GM18861 (cell line): ENCODE measurements around the gene CDH12.

Source experiments
- ATAC-seq: cut with Tn5 transposase; IDR thresholded peaks from one replicate; pipeline ENCODE4 v1.9.1; 2021; ENCODE audit not compliant: unreplicated experiment

CDH12 gene

DNA sequence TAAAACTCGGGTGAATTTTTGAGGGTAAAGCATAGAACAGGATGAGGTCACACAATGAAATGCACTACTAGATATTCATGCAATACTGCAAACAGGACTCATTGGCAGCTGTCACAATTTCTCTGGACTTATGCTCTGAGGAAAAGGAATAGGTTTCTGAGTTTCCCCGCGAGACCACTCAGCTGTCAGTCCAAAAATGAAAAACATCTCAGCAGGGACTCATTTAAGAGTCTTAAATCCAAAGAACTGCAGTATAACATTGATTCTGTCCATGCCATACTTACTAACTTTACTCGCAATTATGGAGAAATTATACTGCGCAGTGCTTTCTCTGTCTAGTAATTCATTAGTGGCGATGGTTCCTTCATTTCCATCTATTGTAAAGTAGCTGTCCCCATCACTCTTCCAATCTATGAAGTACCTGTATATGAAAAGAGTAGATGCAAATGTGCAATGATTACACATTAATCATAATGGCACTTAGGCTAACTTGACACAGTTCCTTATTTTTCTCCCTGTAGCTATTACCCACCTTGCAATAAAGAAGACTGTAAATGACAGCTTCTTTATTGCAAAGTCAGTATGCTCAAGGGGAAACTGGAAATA lies 1070.0 kb downstream of the CDH12 start:
- ATAC-seq: no peak

DNA sequence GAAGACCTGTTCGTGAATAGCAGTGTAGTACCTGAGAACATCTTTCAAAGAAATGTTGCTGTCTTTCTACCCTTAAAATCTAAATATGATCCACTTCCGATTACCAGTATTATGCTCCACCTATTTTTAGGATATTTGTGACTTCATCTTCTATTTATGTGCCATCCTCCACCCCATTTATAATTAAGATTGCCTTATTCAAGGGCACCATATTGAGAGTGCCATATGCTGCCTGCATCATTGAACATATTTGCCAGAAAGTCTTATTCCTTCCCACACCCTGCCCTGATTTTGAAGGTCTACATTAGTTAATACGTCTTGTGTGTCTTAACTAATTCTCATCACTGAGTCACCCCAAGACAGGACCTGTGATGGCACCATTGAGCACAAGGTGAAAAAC lies 1076.7 kb downstream of the CDH12 start:
- no peak for ATAC-seq

DNA sequence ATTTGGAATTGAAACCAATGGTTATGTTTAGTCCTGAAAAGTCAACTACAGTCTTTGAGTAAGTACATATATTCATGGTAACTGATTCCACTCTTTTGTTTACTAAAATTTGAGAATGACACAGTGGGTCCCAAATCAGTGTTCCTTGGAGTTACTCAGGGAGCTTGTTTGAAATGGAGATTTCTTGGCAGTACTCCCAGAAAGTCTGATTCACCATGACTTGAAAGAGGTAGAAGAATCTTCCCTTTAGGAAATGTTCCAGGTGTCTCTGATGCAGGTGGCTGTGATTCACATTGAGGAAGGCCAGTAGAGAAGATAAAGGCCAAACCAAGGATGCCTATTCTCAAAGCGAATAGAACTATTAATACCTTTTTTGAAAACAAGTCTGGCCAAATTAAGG lies 1078.3 kb downstream of the CDH12 start:
- ATAC-seq: no peak

DNA sequence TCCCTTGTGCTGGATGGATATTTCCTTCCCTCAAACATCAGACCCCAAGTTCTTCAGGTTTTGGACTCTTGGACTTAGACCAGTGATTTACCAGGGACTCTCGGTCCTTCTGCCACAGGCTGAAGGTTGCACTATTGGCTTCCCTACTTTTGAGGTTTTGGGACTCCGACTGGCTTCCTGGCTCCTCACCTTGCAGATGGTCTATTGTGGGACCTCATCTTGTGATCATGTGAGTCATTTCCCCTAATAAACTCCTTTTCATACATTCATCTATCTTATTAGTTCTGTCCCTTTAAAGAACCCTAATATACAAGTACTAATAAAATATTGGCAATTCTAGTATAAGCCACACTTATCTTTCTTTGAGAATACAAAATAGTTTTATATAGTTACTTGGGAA lies 1078.9 kb downstream of the CDH12 start:
- no peak for ATAC-seq

DNA sequence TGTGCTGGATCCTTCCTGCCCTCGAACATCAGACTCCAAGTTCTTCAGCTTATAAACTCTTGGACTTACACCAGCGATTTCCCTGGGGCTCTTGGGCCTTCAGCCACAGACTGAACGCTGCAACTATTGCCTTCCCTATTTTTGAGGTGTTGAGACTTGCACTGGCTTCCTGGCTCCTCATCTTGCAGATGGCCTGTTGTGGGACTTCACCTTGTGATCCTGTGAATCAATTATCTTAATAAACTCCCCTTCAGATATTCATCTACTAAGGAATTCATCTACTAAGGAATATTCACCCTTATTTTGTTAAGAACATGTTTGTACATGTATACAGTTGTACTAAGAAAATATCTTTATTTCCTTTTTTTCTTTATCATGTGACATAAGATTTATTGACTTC lies 1079.7 kb downstream of the CDH12 start:
- ATAC-seq: no peak

DNA sequence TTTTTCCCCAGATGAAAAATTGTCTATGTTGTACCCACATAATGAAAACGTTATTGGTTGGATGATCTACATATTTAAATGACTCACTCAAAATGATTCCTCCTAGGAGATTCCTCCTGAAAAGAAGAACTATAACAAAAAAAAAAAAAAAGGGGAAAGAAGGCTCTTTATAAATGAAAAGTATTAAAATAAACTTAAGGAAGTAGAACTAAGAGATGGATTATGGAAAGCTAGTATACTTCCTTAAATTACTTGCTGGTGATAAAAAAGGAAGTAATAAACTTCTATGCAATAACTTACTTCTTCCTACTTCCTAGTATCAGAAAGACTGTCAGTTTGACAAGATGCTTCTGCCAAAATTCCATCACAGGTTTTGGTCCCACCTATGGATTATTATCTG lies 1087.7 kb downstream of the CDH12 start:
- no peak for ATAC-seq

DNA sequence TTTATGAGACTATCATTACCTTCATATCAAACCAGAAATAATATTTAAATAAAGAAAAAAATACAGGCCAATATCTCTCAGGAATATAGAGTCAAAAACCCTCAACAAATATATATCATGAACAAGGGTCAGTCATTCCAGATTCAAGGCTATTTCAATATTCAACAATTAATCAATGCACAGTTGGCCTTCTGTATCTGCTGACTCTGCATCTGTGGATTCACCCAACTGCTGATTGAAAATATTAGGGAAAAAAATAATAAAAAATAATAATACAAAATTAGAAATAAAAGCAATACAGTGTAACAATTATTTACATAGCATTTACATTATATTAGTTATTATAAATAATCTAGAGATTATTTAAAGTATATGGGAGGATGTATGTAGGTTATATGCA lies 1114.0 kb downstream of the CDH12 start:
- no peak for ATAC-seq

DNA sequence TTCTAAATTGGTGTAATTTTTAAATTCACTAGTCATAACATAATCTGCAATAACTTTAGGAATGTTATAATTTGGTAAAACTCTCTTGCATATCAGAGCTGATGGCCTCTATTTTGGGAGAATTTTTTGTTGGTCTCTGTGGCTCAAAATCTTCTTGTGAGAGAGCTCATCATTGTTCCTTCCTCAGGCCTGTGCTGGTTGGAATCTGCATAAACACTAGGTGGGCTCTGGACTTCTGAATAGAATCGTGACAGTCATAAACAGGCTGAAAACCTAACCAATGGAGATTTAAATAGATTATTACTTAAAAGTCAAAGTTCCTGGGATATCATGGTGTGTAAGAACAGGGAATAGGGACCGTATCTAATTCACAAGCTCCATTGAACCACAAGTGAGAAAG lies 1129.6 kb downstream of the CDH12 start:
- no peak for ATAC-seq

DNA sequence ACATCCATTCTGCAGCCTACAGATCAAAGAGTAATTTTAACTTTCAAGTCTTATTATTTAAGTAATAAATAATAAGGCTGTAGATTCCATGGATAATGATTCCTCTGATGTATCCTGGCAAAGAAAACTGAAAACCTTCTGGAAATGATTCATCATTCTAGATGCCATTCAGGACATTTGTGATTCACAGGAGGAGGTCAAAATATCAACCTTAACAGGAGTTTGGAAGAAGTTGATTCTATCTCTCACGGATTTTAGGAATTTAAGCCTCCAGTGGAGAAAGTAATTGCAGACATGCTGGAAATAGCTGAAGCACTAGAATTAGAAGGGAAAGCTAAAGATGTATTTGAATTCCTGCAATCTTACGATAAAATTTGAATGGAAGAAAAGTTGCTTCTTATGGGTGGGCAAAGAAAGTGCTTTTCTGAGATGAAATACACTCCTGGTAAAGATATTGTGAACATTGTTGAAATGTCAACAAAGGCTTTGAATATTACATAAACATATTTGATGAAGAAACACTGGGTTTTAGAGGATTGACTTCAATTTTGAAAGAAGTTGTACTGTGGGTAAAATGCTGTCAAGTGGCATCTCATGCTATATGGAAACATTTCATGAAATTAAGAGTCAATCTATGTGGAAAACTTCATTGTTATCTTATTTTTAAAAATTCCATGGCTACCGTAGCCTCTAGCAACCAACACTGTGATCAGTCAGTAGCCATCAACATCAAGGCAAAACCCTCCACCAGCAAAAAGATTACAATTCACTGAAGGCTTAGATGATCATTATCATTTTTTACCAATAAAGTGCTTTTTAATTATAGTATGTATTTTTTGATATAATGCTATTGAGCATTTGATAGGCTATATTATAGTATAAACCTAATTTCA lies 1141.0 kb downstream of the CDH12 start:
- ATAC-seq: no peak

DNA sequence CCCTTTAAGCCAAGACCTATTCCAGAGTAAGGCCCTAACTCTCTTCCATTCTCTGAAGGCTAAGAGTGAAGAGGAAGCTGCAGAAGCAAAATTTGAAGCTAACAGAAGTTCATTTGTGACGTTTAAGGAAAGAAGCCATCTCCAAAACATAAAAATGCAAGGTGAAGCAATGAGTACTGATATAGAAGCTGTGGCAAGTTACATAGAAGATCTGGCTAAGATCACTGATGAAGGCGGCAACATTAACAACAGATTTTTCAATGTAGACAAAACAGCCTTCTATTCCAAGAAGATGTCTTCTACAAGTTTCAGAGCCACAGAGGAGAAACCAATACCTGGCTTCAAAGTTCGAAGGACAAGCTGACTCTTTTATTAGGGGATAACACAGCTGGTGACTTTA lies 1143.4 kb downstream of the CDH12 start:
- ATAC-seq: no peak

DNA sequence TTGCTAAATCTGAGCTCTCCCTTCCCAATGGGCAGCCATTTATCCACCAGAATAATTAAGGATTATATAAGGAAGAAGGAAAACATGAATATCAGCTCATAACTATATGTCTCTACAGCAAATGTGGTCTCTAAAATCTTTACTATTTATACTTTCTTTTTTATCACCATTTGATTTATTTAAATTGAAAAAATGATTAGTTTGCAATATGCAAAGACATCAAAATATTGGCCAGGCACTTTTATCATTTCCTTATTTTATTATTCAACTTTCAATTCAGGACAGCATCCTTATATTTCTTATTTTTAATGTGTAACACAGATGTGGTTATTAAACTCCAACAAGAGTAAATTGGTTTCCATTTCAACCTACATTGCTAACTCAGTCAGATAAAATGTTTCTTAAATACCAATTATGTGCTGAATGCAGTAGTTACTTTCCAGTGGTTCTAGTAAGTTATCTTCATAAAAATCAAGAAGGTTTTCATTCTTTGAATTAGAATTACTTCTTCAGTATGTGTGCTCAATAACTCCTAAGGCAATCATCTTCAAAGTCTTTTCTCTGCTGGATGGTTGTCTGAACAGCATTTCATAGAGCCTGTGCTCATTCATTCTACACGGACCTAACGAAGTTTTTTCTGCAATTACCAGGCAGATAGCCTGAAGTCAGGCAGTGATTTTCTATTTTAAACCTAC lies 1148.0 kb downstream of the CDH12 start:
- no peak for ATAC-seq

DNA sequence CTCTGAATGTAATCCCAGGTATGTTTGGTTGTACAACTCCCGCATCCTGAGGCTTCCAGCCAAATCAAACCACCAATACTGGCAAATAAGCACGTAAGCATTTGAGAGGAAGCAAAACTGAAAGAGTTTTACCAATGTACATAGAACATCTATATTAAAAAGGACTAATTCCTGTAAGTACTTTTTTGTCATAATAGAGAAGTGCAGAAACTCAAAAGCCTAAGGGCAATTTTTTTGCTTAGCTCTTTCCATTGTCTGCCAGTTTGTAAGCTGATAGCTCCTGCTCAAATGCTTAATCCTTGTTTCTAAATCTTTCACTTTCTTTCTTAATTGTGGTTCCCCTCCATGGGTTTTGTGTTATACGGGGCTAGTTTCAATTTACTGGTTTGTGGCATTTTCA lies 1151.8 kb downstream of the CDH12 start:
- ATAC-seq: no peak
